Thyroid gland (tissue), 4 donors: ENCODE measurements around the gene CHI3L1.

Experiments used
- POLR2A ChIP-seq, 2 donors: fragments of 450-650 bp; IDR thresholded peaks; one replicate each; pipeline ENCODE4 v1.6.1; 2017; ENCODE audit warnings: antibody characterized with exemption in 2 of 2, mild to moderate bottlenecking in 2 of 2, moderate library complexity in 1 of 2
- TF ChIP-seq, protein P1 (sequence below), 6 experiments: fragments of 200-600 bp in 3 of 6; fragments of 450-650 bp in 3 of 6; sonication (generic) in 3 of 6; IDR thresholded peaks; one replicate each; pipeline ENCODE4 v1.5.1; 2016 to 2019; ENCODE audit warnings: antibody characterized with exemption in 6 of 6, mild to moderate bottlenecking in 2 of 6, inconsistent platforms in 1 of 6, moderate library complexity in 1 of 6

DNA sequence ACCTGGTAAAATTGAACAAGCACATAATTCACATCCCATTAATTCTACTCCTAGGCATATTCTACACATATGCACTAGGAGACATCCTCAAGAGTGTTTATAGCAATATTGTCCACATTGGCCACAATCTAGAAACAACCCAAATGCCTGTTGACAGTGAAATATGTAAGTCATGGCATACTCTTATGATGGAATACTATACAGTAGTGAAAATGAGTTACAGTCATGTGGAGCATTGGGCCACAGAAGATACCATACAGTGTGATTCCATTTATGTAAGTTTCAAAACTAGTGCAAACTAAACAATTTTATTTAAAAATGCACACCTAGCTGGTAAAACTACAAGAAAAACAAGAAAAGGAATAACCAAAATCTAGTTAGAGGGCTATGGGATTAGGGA, 23.8 kb upstream of the CHI3L1 start:
- TF ChIP-seq, protein P1, sequence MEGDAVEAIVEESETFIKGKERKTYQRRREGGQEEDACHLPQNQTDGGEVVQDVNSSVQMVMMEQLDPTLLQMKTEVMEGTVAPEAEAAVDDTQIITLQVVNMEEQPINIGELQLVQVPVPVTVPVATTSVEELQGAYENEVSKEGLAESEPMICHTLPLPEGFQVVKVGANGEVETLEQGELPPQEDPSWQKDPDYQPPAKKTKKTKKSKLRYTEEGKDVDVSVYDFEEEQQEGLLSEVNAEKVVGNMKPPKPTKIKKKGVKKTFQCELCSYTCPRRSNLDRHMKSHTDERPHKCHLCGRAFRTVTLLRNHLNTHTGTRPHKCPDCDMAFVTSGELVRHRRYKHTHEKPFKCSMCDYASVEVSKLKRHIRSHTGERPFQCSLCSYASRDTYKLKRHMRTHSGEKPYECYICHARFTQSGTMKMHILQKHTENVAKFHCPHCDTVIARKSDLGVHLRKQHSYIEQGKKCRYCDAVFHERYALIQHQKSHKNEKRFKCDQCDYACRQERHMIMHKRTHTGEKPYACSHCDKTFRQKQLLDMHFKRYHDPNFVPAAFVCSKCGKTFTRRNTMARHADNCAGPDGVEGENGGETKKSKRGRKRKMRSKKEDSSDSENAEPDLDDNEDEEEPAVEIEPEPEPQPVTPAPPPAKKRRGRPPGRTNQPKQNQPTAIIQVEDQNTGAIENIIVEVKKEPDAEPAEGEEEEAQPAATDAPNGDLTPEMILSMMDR (IDR thresholded peaks at IDR 0.05) = no peak
- TF ChIP-seq POLR2A (IDR thresholded peaks at IDR 0.05) = no peak
